ENCODE measurements around the gene USP9X. TPM values are rescaled to one million over a fixed set of nuclear protein-coding genes. Genes with fewer than 3 reads are reported as not detected.
A peak's percentile ranks its signal among the peaks of the same experiment; 100 is the strongest.

Gene USP9X
- total RNA-seq, 1 donor from 2014 or later: 75.3 TPM

DNA sequence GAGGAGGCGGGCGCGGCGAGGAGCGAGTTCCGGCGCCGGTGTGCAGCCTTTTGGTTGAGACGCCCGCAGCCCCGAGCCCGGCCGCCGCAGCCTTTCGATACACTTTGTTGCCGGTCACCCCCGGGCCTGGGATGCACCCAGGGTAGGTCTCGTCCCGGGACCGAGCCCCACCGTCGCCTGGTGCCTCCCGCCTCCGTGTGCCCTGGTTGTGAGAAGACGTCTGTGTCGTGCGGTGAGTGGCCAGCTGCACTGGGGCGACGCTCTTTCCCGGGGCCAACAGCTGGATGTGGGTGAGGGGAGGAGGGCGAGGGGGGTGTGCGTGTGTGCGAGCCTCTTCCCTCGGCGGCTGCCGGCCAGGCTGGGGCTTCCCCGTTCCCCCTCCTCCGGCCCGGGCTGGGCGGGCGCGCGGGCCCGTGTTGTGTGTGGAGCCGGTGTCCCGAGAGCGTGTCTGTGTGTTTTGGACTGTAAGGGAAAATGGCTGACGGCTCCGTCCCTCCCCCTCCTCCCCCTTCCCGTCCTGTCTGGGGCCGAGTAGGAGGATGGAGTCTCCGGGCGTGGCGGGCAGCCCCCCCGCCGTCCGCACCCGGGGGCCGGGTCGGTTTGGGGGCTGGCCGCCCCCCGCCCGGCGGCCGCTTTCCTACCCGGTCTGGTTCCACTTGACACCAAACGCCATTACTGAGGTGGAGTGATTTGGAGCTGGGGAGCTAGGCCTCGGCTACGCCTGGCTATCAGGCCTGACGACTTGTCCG is 807 bp downstream of the USP9X start:
- peak overlapping the region; percentile 93 for H3K27ac Mint-ChIP-seq
- TF ChIP-seq CTCF (IDR thresholded peaks at IDR 0.05; ENCODE audit: unreplicated experiment): no peak
- H3K9me3 Mint-ChIP-seq (ENCODE audit: low read depth): no peaks in the 10 kb centered on the region

DNA sequence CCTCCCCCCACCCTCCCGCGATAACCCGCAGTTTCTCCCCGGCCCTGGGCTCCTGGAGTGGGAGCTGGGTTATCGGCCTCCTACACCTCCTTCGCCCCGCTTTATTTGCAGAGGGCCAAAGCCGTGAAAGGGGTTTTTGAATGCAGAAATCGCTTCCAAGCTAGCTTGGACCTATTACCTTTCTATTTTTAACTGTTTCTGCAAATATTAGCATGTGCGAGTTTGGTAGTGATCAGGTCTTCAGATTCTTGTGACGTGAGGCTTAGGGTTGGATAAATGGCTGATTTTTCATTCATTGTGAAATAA is 1.3 kb downstream of the USP9X start:
- Mint-ChIP-seq H3K4me3 (ENCODE audit: low read depth) (peak overlapping the region; percentile 88), H3K36me3 (ENCODE audit: insufficient read depth) (no peaks in the 10 kb centered on the region), H3K9me3 (ENCODE audit: low read depth) (no peaks in the 10 kb centered on the region), H3K4me1 (ENCODE audit: low read depth) (peaks cover 37% of the 10 kb centered on the region), H3K27ac (peak overlapping the region; percentile 92), H3K27me3 (no peaks in the 10 kb centered on the region)
- DNase-seq (ENCODE audit: low spot score, unreplicated experiment): no peak
- TF ChIP-seq CTCF (IDR thresholded peaks at IDR 0.05; ENCODE audit: unreplicated experiment): no peak

More for the DNA sequence above, 807 bp downstream of the USP9X start:
- Mint-ChIP-seq H3K27me3 (no peaks in the 10 kb centered on the region), H3K36me3 (ENCODE audit: insufficient read depth) (no peaks in the 10 kb centered on the region), H3K4me3 (ENCODE audit: low read depth) (peak overlapping the region; percentile 88), H3K4me1 (ENCODE audit: low read depth) (peaks cover 32% of the 10 kb centered on the region)
- peak; percentile 42 for DNase-seq (ENCODE audit: low spot score, unreplicated experiment)

- Mint-ChIP-seq H3K4me1 (ENCODE audit: low read depth) (peaks cover 42% of the 10 kb centered on the region), H3K36me3 (ENCODE audit: insufficient read depth) (no peaks in the 10 kb centered on the region), H3K9me3 (ENCODE audit: low read depth) (no peaks in the 10 kb centered on the region), H3K27me3 (no peaks in the 10 kb centered on the region), H3K27ac (peak overlapping the region; percentile 92), H3K4me3 (ENCODE audit: low read depth) (peak overlapping the region; percentile 88)
- TF ChIP-seq CTCF (IDR thresholded peaks at IDR 0.05; ENCODE audit: unreplicated experiment): no peak
- DNase-seq (ENCODE audit: low spot score, unreplicated experiment): no peak
These were observed 2.0 kb downstream of the USP9X start for GRCh38 chrX:41087201-41087600.

- H3K4me3 Mint-ChIP-seq (ENCODE audit: low read depth): no peak overlapping the region
- no peaks in the 10 kb centered on the region for H3K27me3 Mint-ChIP-seq
- H3K9me3 Mint-ChIP-seq (ENCODE audit: low read depth): peaks cover 2% of the 10 kb centered on the region
- H3K27ac Mint-ChIP-seq: peak overlapping the region; percentile 88
- DNase-seq (ENCODE audit: low spot score, unreplicated experiment): no peak
- TF ChIP-seq CTCF (IDR thresholded peaks at IDR 0.05; ENCODE audit: unreplicated experiment): no peak
- H3K4me1 Mint-ChIP-seq (ENCODE audit: low read depth): peaks cover 50% of the 10 kb centered on the region
- no peaks in the 10 kb centered on the region for H3K36me3 Mint-ChIP-seq (ENCODE audit: insufficient read depth)
These were observed 5.5 kb downstream of the USP9X start for GRCh38 chrX:41090568-41091238.

DNA sequence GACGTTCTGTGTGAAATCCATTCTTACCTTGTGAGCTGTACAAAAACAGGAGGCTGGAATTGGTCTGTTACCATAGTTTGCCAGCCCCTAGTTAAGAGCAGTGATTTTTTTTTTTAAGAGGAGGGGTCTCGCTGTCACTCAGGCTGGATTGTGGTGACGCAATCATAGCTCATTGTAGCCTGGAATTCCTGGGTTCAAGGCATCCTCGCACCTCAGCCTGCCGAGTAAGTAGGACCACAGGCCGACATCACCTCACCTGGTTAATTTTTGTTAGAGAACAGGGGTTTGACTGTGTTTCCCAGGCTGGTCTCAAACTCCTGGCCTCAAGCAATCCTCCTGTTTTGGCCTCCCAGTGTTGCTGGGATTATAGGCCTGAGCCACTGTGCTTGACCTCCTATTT is 7.5 kb downstream of the USP9X start:
- no peak for DNase-seq (ENCODE audit: low spot score, unreplicated experiment)
- H3K36me3 Mint-ChIP-seq (ENCODE audit: insufficient read depth): no peaks in the 10 kb centered on the region
- peaks cover 2% of the 10 kb centered on the region for H3K9me3 Mint-ChIP-seq (ENCODE audit: low read depth)
- H3K4me1 Mint-ChIP-seq (ENCODE audit: low read depth): peaks cover 57% of the 10 kb centered on the region
- H3K4me3 Mint-ChIP-seq (ENCODE audit: low read depth): no peak overlapping the region
- no peaks in the 10 kb centered on the region for H3K27me3 Mint-ChIP-seq
- no peak overlapping the region for H3K27ac Mint-ChIP-seq
- no peak for TF ChIP-seq CTCF (IDR thresholded peaks at IDR 0.05; ENCODE audit: unreplicated experiment)
